ENCODE measurements around the gene PSME4.
"Not testable (repeated sequence)": the region's sequence is repeated elsewhere in the genome, so short reads cannot be mapped to it uniquely, and the experiment has no call there.

The PSME4 gene

DNA sequence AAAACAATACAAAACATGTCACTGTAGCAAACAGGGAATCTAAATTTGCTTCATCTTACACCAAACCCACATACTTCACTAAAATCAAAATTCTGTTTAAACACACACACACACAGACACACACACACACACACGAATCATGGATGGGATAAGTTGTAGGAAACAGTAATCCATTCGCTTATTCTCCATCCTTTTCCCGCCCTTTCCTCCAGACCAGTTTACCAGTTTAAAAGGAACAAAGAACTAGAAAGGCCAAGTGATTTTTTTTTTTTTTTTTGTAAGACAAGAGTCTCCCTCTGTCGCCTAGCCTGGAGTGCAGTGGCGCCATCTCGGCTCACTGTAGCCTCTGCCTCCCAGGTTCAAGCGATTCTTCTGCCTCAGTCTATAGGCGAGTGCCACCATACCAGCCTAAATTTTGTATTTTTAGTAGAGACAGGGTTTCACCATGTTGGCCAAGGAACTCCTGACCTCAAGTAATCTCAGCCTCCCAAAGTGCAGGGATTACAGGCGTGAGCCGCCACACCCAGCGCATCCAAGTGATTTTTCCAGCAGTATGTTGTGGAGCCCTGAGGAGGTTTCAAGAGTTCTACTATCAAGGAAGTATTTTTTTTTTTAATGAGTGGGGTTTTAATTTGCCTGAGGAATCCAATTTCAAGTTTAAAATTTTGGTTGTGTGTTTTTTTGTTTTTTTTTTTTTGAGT lies 5.7 kb downstream of the PSME4 start:
- no peak overlapping the region for H3K4me3 ChIP-seq
- H3K27ac ChIP-seq: peak overlapping the region in 1 of 21 experiments; percentile 5

DNA sequence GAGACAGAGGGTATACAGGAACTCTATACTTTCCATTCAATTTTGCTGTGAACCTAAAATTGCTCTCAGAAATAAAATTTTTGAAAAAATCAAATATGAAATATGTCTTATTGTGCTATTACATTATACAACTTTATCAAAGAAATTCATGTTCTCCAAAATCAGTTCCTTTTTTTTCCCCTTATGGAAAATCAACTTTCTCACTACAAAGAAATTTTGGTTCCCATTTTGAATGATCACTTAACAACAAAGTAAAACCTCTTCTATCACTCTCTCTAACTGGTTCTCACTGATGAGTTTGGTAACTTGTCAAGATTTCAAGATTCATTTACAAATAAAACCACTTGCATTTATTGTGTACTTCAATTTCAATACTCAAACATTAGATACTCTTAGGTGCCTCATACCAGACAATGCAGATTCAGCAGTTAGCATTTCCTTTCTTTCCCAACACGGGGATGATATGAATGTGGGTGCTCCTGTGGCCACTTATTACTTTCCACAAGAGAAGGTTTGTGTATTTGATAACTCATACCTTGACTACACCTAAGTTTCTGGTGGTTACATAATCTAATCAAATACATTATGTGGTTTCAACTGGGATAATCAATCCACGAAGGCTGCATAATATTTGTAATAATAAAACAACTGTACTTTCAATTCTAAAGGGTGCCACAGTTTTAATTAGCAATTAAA lies 6.4 kb downstream of the PSME4 start:
- Histone ChIP-seq H3K4me3 (no peak overlapping the region), H3K27ac (peak overlapping the region in 2 of 21 experiments; percentile 3 to 33)

DNA sequence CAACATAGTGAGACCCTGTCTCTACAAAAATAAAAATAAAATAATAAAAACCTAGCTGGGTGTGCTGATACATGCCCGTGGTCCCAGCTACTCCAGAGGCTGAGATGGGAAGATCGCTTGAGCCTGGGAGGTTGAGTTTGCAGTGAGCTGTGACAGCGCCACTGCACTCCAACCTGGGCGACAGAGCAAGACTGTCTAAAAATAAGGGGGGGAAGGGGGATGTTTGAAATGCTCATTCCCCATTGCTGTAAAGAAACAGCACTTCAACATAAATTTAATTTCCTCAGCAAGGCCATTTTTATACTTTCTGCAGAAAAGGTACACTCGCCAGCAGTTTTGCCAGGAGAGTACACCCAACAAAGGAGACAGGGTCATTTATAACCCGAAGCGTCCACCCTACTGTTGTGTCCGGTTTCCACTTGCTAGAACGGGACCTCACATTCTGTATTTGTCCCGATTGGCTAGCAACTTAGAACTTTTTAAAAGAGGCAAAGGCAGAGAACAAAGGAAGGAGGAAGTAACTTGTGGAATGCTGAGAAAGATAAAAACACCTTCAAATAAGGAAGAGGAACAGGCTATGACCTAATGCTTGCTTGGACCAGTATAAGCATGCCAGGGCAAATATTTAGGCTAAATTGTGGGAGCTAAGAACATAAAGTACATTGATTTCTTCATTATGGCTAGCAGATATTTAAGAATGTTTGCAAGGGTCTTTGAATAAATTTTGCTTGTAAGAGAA lies 9.1 kb downstream of the PSME4 start:
- Histone ChIP-seq H3K4me3 (peak overlapping the region in 1 of 7 experiments; percentile 2), H3K27ac (peak overlapping the region in 13 of 21 experiments; percentile 10 to 68 (median 34))

DNA sequence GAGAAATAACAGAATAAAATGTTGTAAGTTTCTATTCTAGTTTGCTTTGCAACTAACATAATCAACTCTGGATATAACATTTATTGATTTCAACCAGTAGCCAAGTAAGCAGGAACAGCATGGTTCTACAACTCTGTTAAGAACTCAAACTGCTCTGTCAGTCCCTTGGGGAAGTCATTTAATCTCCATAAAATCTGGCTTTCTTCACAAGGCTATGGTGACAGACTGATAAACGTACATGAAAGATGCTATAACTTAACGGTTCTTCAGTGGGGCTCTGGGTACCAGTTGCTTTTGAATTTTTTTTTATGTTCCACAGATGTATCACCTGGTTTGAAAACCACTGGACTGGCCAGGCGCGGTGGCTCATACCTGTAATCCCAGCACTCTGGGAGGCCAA lies 10.3 kb downstream of the PSME4 start:
- H3K27ac ChIP-seq: peak overlapping the region in 1 of 21 experiments; percentile 10
- no peak overlapping the region for H3K4me3 ChIP-seq

DNA sequence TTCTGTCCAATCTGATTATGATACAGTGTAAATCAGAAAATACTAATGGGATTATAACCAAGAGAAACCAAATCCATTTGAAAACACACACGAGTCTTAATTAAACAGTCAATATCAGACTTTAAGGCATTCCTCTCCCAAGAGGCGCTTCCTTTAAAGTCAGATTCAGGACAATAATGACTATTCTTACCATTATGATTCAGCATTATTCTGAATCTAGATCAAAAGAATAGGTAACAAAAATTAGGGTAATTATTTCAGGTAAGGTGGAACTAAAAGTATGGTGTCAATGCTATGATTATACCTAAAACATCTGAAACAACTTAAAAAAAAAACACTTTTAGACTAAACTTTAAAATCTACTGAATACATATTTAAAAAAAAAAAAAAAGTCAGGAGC lies 12.3 kb downstream of the PSME4 start:
- no peak overlapping the region for H3K27ac ChIP-seq

DNA sequence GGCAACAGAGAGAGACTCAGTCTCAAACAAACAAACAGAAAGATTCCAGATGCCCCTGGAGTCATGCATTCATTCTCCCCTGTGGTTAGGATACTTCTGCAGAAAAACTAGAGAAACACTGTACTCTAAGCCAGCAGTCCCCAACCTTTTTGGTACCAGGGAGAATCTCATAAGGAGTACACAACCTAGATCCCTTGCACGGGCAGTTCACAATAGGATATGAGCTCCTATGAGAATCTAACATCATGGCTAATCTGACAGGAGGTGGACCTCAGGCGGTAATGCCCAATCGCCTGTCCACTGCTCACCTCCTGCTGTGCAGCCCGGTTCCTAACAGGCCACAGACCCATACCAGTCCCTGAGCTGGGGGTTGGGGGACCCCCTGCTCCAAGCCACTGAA lies 18.3 kb downstream of the PSME4 start:
- no peak overlapping the region for H3K4me3 ChIP-seq
- H3K27ac ChIP-seq: no peak overlapping the region

More for the DNA sequence above, 12.3 kb downstream of the PSME4 start:
- H3K4me3 ChIP-seq: no peak overlapping the region

DNA sequence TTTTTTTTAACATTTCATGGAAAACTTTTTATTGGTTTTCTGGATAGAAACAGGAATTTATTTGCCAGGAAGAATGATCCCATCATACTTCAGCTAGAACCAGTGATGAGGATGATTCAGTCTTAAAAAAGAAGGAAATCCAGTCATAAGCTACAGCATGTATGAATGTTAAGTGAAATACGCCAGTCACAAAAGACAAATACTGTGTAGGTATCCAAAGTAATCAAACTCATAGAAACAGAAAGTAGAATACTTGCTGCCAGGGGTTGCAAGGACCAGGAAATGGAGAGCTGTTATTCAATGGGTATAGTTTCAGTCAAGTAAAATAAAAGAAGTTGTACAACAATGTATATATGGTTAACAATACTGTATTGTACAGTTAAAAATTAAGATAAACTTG lies 21.3 kb downstream of the PSME4 start:
- Histone ChIP-seq H3K27ac (peak overlapping the region in 2 of 21 experiments; percentile 2 to 7), H3K4me3 (no peak overlapping the region)

DNA sequence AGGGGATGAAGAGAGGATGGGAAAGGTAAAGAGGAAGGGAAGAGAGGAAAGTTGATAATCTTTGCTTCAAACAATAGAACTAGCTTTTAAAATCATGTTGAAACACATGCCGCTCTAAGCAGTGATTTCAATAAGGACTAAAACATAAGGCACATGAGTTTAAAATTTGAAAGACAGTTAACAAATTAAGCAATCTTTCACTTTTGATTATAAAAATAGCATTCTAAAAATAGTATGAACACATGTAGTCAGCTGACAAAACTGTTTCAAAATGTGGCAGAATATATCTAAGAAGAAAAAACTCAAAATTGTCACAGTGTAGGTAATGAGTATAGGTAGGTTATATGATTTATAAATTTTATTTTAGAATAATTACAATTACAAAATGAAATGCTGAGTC lies 25.3 kb downstream of the PSME4 start:
- Histone ChIP-seq H3K27ac (peak overlapping the region in 1 of 21 experiments; percentile 37), H3K4me3 (no peak overlapping the region)

DNA sequence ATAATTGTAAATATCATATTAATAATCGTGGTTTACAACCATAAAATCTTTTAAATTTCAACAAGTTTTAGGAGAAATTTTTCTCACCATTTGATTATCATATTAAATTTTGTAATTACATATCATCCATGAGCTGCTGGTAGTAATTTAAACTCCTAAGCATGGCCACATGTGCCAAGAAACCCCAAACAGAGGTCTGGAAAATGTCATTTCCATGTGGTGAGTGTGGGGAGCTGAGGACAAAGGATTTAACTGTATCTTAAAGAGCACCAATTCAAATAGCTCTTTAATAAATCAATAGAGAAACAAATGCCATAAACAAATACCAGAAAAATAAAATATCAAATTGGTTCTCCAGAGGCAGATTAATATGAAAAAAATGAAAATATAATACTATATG lies 26.3 kb downstream of the PSME4 start:
- Histone ChIP-seq H3K27ac (no peak overlapping the region), H3K4me3 (no peak overlapping the region)

DNA sequence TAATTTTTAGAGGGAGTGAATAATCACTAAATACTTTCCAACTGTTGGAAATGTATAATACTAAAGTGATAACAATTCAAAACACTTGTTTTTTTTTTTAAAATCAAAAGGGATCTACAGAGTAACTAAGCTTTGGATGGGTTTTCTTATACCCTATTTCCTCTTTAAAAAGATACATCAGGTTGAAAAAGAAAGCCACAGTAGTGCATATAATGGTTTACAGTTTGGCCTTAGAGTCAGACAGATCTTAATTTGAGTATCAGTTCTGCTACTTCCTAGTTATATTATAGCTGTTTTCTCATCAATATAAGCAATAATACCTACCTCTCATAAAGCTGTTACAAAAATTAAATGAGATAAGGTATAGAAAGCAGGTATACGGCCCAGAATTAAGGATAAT lies 28.5 kb downstream of the PSME4 start:
- H3K4me3 ChIP-seq: no peak overlapping the region
- no peak overlapping the region for H3K27ac ChIP-seq

DNA sequence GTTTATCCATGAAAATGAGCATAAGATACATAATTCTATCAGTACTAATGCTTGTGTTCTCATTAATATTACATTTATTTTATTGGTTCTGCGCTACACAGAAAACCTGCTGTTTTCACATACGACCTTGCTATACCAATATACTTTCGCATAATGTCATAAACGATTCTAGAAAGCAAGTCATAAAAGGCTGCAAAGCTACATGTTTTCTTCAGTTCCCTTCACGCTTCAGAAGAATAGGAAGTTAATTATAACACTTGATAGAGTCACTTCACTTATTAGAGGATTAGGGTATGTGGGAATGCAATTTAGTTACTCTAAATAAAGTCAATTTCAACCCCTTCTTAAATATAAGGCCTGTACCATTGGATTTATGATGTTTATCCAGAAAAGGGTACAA lies 29.0 kb downstream of the PSME4 start:
- Histone ChIP-seq H3K4me3 (no peak overlapping the region), H3K27ac (no peak overlapping the region)

DNA sequence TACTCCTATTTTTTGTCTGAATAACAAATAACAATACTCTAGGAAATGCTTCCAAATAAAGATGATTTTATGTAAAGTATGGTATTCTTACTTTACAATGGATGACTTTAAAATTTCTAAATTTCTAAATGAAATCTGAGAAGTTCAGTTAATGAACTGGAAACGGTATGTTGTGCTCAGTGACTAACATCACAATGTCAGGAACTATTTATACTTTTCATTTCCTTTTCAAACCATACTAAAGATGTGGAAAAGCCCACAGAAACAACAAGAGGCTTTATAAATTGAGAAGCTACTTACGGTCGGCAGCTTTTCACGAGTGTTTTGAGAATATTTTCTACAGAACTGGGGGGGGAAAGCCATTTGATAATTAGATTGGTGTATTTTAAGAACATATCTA lies 31.1 kb downstream of the PSME4 start:
- H3K4me3 ChIP-seq: no peak overlapping the region
- no peak overlapping the region for H3K27ac ChIP-seq

DNA sequence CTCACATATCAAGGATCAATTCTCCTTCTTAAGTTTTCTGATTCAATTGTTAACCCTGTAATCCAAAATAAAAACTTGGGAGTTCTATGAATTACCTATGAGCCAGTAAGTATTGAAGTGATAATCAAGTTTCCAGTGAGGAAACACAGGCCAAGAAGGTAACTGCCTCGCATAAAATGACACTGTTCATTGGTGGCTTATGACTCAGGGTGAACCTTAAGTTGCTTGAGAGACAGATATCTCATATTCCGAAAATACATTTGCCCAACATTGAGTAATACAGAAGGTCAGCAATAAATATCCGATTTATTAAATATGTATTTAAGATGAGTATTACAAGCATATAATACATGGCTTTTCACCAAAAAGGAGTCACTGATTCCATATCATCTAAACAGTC lies 31.9 kb downstream of the PSME4 start:
- Histone ChIP-seq H3K4me3 (no peak overlapping the region), H3K27ac (no peak overlapping the region)

DNA sequence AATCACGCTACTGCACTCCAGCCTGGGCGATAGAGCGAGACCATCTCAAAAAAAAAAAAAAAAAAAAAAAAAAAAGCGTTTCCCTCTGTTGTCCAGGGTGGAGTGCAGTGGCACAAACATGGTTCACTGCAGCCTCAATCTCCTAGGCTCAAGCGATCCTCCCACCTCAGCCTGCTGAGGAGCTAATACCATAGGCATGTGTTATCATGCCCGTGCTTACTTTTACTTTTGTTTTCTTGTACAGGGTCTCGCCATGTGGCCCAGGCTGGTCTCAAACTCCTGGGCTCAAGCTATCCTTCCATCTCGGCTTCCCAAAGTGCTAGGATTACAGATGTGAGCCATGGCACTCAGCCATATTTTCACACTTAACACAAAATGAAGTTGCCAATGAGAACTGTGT lies 37.5 kb downstream of the PSME4 start:
- Histone ChIP-seq H3K27ac (no peak overlapping the region), H3K4me3 (no peak overlapping the region)

DNA sequence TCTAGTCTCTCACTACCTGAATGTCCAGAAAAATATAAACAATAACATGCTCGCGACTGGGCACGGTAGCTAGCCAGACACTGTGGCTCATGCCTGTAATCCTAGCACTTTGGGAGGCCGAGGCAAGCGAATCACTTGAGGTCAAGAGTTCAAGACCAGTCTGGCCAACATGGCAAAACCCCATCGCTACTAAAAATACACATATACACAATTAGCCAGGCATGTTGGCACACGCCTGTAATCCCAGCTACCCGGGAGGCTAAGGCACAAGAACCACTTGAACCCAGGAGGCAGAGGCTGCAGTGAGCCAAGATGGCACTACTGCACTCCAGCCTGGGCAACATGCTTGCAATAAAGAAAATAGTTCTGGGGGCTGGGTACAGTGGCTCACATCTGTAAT lies 44.5 kb downstream of the PSME4 start:
- H3K27ac ChIP-seq, H3K4me3 ChIP-seq: not testable (repeated sequence)

DNA sequence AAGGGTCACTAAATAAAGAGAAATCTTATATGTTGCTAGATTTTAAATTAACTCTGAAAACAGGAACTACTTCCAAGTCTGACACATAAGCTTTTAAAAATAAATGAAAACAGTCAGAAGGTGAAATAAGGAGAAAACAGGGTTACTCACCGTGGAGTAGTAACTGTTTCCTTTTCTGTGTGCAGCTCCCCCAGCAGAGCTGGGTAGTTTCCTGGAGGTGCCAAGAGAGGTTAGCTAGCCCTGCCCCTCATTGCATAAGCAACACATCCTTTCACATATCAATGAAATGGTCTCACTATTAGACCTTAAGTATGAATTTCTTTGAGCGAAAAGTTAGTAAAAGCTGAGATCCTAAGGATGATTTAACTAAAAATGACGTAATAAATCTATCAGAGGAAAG lies 57.1 kb downstream of the PSME4 start:
- no peak overlapping the region for H3K4me3 ChIP-seq
- peak overlapping the region in 1 of 21 experiments; percentile 8 for H3K27ac ChIP-seq

DNA sequence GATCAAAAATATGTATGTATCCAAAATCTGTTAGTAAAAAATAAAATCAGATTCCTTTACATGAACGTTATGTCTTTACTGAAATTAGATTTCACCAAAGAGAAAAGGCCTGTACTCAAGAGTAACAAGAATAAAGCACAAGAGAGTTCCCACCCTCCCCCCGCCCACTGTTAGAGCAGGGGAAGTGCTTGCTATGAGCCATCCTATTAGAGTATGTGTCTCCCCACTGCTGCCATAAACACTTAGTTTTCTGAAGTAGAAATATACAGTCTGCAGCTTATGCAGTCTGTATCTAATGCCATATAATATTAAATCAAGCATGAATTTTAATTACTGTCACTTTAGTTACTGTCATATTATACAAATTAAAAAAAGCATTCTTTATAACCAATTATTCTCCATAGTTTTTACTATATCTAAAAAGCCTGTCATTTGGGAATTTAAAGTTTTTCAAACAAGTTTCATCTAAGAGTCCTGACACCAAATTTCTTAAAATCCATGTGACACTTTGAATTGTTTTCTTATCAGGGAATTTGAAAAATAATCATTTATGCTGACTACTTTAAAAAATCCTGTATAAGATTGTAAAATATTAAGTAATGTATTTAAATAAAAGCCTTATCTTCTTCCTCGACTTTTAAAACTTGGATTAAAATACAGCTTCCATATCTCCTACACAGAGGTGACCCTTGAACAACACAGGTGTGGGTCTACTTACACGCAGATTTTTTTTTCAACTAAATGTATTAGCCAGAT lies 59.2 kb downstream of the PSME4 start:
- no peak overlapping the region for H3K4me3 ChIP-seq
- H3K27ac ChIP-seq: no peak overlapping the region

DNA sequence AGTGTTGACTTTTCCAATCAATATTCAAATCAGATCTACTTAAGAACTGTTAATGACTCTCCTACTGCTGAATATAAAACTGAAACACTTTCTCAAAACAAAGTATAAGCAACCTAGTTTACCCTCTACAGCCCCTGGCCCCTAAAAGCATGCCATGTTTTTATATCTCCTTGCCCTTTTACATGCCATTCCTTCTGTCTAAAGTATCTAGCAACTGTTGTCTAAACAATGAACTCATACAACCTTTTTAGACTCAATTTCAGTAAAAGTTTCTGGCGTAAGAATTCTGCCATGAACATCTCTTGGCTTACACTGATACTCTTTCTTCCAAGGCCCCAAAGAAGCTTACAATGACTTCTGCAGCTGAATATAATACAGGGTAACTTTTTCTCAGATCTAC lies 63.2 kb downstream of the PSME4 start:
- Histone ChIP-seq H3K4me3 (no peak overlapping the region), H3K27ac (no peak overlapping the region)

DNA sequence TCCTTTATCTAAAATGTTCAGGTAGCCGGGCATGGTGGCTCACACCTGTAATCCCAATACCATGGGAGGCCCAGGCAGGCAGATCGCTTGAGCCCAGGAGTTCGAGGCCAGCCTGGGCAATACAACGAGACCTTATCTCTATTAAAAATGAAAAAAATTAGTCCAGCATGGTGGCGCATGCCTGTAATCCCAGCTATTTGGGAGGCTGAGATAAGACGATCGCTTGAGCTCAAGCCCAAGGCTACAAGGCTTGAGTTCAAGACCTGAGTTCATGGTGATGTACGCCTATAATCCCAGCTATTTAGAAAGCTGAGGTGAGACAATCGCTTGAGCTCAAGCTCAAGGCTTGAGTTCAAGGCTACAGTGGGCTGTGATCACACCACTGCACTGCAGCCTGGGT lies 65.4 kb downstream of the PSME4 start:
- H3K4me3 ChIP-seq: no peak overlapping the region
- no peak overlapping the region for H3K27ac ChIP-seq

DNA sequence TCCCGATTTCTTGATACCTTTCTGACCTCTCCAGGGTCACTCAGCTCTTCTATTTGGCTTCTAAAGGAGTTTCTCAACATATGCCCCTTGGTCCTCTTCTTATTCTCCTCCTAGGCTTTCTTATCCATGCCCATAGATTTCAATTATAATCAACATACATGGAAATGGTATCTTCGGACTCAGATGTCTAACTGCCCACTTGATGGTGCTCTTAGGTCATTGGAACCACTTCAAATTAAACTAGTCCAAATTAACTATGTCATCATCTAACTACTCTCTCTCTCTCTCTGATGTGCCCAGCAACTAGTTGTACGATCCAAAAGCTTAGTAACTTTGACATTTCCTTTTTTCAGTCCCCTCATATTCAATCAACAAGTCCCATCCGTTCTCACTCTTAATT lies 67.8 kb downstream of the PSME4 start:
- H3K27ac ChIP-seq: no peak overlapping the region

More for the DNA sequence above, 67.8 kb downstream of the PSME4 start:
- H3K4me3 ChIP-seq: no peak overlapping the region
